Heart left ventricle (tissue), 16 donors: ENCODE measurements around the gene SNX8. TPM values are rescaled to one million over a fixed set of nuclear protein-coding genes. Genes with fewer than 3 reads are reported as not detected.

ENCODE experiments used
- ATAC-seq, 4 donors: fragments of 200-7000 bp; cut with Tn5 transposase; one replicate each; pipeline ENCODE4 v1.9.1; 2020 to 2022; ENCODE audit warnings: moderate library complexity in 4 of 4, mild to moderate bottlenecking in 3 of 4, moderate number of reproducible peaks in 1 of 4
- DNase-seq, 5 donors: peaks; one replicate each; pipeline ENCODE4 v3.0.0-alpha.2; 2020
- H3K27ac ChIP-seq, 12 donors: fragments of 200-600 bp; sonication (generic) in 4 of 12; one replicate each; pipeline versions ENCODE4 v1.5.0 to v1.8.0; 2016 to 2022; ENCODE audit warnings: mild to moderate bottlenecking in 2 of 12
- H3K27me3 ChIP-seq, 9 donors: fragments of 200-600 bp; sonication (generic) in 2 of 9; one replicate each; pipeline versions ENCODE4 v1.5.1 to v1.8.0; 2016 to 2022; ENCODE audit warnings: mild to moderate bottlenecking in 3 of 9
- H3K36me3 ChIP-seq, 9 donors: fragments of 200-600 bp; sonication (generic) in 2 of 9; one replicate each; pipeline versions ENCODE4 v1.5.0 to v1.8.0; 2018 to 2022; ENCODE audit warnings: mild to moderate bottlenecking in 2 of 9
- H3K4me1 ChIP-seq, 12 donors: fragments of 200-600 bp; sonication (generic) in 4 of 12; one replicate each; pipeline versions ENCODE4 v1.5.0 to v1.8.0; 2016 to 2022; ENCODE audit warnings: mild to moderate bottlenecking in 3 of 12
- H3K4me3 ChIP-seq, 12 donors: fragments of 200-600 bp; sonication (generic) in 4 of 12; one replicate each; pipeline versions ENCODE4 v1.5.0 to v1.8.0; 2017 to 2022; ENCODE audit warnings: mild to moderate bottlenecking in 9 of 12, moderate library complexity in 4 of 12
- H3K9me3 ChIP-seq, 12 donors: fragments of 200-600 bp; sonication (generic) in 4 of 12; one replicate each; pipeline versions ENCODE4 v1.5.0 to v1.8.0; 2016 to 2022; ENCODE audit warnings: mild to moderate bottlenecking in 1 of 12
- CTCF ChIP-seq, 12 donors: fragments of 200-600 bp; sonication (generic) in 4 of 12; IDR thresholded peaks; one replicate each; pipeline versions ENCODE4 v1.5.0 to v1.8.0; 2018 to 2022; ENCODE audit warnings: antibody characterized with exemption in 12 of 12, mild to moderate bottlenecking in 5 of 12
- POLR2A ChIP-seq, 2 donors: fragments of 450-650 bp; IDR thresholded peaks; one replicate each; pipeline ENCODE4 v1.6.1; 2017; ENCODE audit warnings: antibody characterized with exemption in 2 of 2, mild to moderate bottlenecking in 2 of 2, moderate library complexity in 2 of 2
- WGBS, 4 donors: extraction: QIAGEN DNeasy Blood & Tissue Kit in 2 of 4; methylation state at CpG; one replicate each; pipeline versions ENCODE4 v1.1.5 to v1.1.7; 2013 to 2018; 5-methylcytosine and 5-hydroxymethylcytosine counted together
- intact Hi-C, 10 donors: fragments of 100-400 bp; cut with DNase I; formaldehyde crosslinking; loops; one replicate each; pipeline versions ENCODE4 v1.11.1 to v1.14.2; 2022
- polyA plus RNA-seq, 2 donors: library from polyadenylated mRNA; stranded (reverse); fragments of 200-250 nt; gene quantifications; one replicate each; pipeline ENCODE4 v1.2.3, GENCODE V29; 2013
- total RNA-seq, 9 donors: library from RNA; depleted of rRNA in 2 of 9; stranded (reverse); fragments of >200 nt in 2 of 9; fragmentation: NEBNext Ultra II Directional in 3 of 9; extraction: Animal tissue kit (Norgen Biotek cat#: 25700) in 3 of 9; gene quantifications; one replicate each; pipeline versions ENCODE4 v1.1.0 to v1.2.4, GENCODE V29; 2016 to 2023
- donor health status: ischemic (EF 13 %, LVEDD 7.1; RV severe dilation, severe dysfunction).
- donor health status: healthy with polysubstance abuse.
- donor health status: DM: no; HTN: yes; CAD: no.
- donor health status: DM: no; HTN: no; CAD: no.
- donor health status: ischemic (EF 25% LVEDD 6.9; RV normal size, moderate dysfunction).
- donor health status: ischemic (EF 25% LVEDD 5.7; RV mildly dilated, moderate dysfunction).
- donor health status: healthy.
- donor health status: DM: yes; HTN: yes; CAD: no.
- donor health status: ischemic (EF 35%, LVEDD 5.7; RV mildly dilated, moderate dysfunction).
- donor health status: nonischemic (EF 11% LVEDD 7.7; RV severe dilation, severe dysfunction).
- donor health status: DM: yes; HTN: yes; CAD: no.
- donor health status: PGD.
- donor health status: ischemic (EF 29% LVEDD 5.4; RV normal size, mild dysfunction).
- donor health status: nonischemic (EF 23%, LVEDD 6.1; RV moderate dilation, normal function).

The SNX8 gene
- total and polyA plus RNA-seq, 11 donors = 5.4 to 44.6 (median 19.4) TPM

GRCh38 chr7:2263176-2263575 lies 51.1 kb downstream of the SNX8 start:
- H3K9me3 ChIP-seq = no peaks in the 10 kb centered on the region
- peaks cover 0 to 42% (median 14%) of the 10 kb centered on the region in 9 donors for H3K36me3 ChIP-seq
- H3K27me3 ChIP-seq = no peaks in the 10 kb centered on the region
- WGBS, 4 donors = 91 to 96% (median 93%) methylated on average over 10 to 18 of the region's 18 CpGs
- ATAC-seq (no peak), DNase-seq (no peak)
- H3K27ac ChIP-seq = no peak overlapping the region
- H3K4me3 ChIP-seq = no peak overlapping the region
- intact Hi-C loops = no loop called here
- no peak for TF ChIP-seq CTCF (IDR thresholded peaks at IDR 0.05)
- TF ChIP-seq POLR2A (IDR thresholded peaks at IDR 0.05) = no peak
- H3K4me1 ChIP-seq = peaks cover 0 to 4% (median 0%) of the 10 kb centered on the region in 12 donors

GRCh38 chr7:2261611-2262010 lies 52.6 kb downstream of the SNX8 start:
- H3K27me3 ChIP-seq = no peaks in the 10 kb centered on the region
- H3K9me3 ChIP-seq = no peaks in the 10 kb centered on the region
- DNase-seq (no peak), ATAC-seq (peak in 2 of 4 donors; percentile 23 to 25)
- H3K27ac ChIP-seq = peak overlapping the region in 4 of 12 donors; percentile 30 to 78 (median 35)
- H3K36me3 ChIP-seq = peaks cover 0 to 53% (median 25%) of the 10 kb centered on the region in 9 donors
- WGBS, 4 donors = 88 to 95% (median 90%) methylated on average over 14 of the region's 14 CpGs
- H3K4me3 ChIP-seq = peak overlapping the region in 1 of 12 donors; percentile 21
- TF ChIP-seq POLR2A (IDR thresholded peaks at IDR 0.05) (no peak), CTCF (IDR thresholded peaks at IDR 0.05) (no peak)
- H3K4me1 ChIP-seq = peaks cover 0 to 4% (median 0%) of the 10 kb centered on the region in 12 donors
- intact Hi-C loops = no loop called here

GRCh38 chr7:2260820-2261219 lies 53.4 kb downstream of the SNX8 start:
- H3K4me1 ChIP-seq = peaks cover 0 to 4% (median 0%) of the 10 kb centered on the region in 12 donors
- ATAC-seq (no peak), DNase-seq (peak in 1 of 5 donors; percentile 28)
- intact Hi-C loops = no loop called here
- 71 to 86% (median 81%) methylated on average over 3 to 5 of the region's 5 CpGs for WGBS, 4 donors
- no peaks in the 10 kb centered on the region for H3K27me3 ChIP-seq
- no peak overlapping the region for H3K27ac ChIP-seq
- no peaks in the 10 kb centered on the region for H3K9me3 ChIP-seq
- TF ChIP-seq CTCF (IDR thresholded peaks at IDR 0.05) = no peak
- no peak for TF ChIP-seq POLR2A (IDR thresholded peaks at IDR 0.05)
- peaks cover 0 to 58% (median 32%) of the 10 kb centered on the region in 9 donors for H3K36me3 ChIP-seq
- no peak overlapping the region for H3K4me3 ChIP-seq

- no peak overlapping the region for H3K27ac ChIP-seq
- DNase-seq = no peak
- peaks cover 0 to 64% (median 34%) of the 10 kb centered on the region in 9 donors for H3K36me3 ChIP-seq
- TF ChIP-seq CTCF (IDR thresholded peaks at IDR 0.05) (no peak), POLR2A (IDR thresholded peaks at IDR 0.05) (no peak)
- no peaks in the 10 kb centered on the region for H3K27me3 ChIP-seq
- intact Hi-C loops = no loop called here
- no peaks in the 10 kb centered on the region for H3K9me3 ChIP-seq
- 85 to 96% (median 91%) methylated on average over 9 of the region's 9 CpGs for WGBS, 4 donors
- peaks cover 0 to 4% (median 0%) of the 10 kb centered on the region in 12 donors for H3K4me1 ChIP-seq
- H3K4me3 ChIP-seq = no peak overlapping the region
- ATAC-seq = no peak
Measured at GRCh38 chr7:2259480-2259879, 54.8 kb downstream of the SNX8 start.
